ENCODE results near the gene WFIKKN2. TPM values are rescaled to one million over a fixed set of nuclear protein-coding genes. Genes with fewer than 3 reads are reported as not detected.

The WFIKKN2 gene
- polyA plus RNA-seq, 2 of the 4 experiments (the other 2 are of a cell fraction): not detected

DNA sequence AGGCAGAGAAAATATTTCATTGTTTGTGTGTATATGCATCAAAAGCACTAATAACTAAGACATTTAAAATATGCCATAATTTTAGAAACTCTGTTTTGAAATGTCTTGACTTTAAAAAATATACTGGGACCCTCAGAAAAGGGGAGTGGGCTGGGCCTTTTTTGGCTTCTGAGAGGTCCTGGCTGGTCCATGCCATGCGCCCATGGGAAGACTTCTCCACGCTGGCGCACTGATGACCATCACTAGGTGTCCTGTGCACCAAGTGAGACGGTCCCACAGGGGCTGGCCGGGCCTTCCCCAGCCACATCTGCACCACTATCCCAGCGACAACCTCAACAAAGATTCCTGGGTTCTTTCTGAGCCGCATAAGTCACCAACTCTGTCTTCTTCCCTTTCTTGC lies 27.0 kb upstream of the WFIKKN2 start:
- 86% methylated on average over 7 of the region's 7 CpGs for WGBS (ENCODE audit: missing lambda C conversion rate)
- CTCF ChIA-PET: interaction anchor here (1.5 to 10.9 kb wide), 4 partner anchors 9 to 44 kb away, joined by 4 to 100 read pairs (median 26); no protein-coding TSS in a partner anchor
- ATAC-seq (0 out of 6 replicates have a peak, but pooled peaks of 1 of the 2 experiments have one; percentile 11), DNase-seq (ENCODE audit: low read depth in 1 of 2, low spot score in 1 of 2) (no peak), FAIRE-seq (no peak)
- no peak overlapping the region for H3K4me3 ChIP-seq
- no peak for TF ChIP-seq NR3C1 (IDR thresholded peaks at IDR 0.05)
- no peak for TF ChIP-seq CEBPB (IDR thresholded peaks at IDR 0.05)
- TF ChIP-seq BCL3 (IDR thresholded peaks at IDR 0.05): no peak
- no peak for TF ChIP-seq CBX8 (IDR thresholded peaks at IDR 0.05)
- TF ChIP-seq MAFK (IDR thresholded peaks at IDR 0.05; ENCODE audit: partially characterized antibody): no peak
- TF ChIP-seq, protein P1, sequence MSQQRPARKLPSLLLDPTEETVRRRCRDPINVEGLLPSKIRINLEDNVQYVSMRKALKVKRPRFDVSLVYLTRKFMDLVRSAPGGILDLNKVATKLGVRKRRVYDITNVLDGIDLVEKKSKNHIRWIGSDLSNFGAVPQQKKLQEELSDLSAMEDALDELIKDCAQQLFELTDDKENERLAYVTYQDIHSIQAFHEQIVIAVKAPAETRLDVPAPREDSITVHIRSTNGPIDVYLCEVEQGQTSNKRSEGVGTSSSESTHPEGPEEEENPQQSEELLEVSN (IDR thresholded peaks at IDR 0.05; ENCODE audit: borderline replicate concordance, low read depth): no peak
- no peak for TF ChIP-seq FOSB (CRISPR knock-in tag; IDR thresholded peaks at IDR 0.05)
- TF ChIP-seq RAD21 (conservative IDR thresholded peaks at IDR 0.05 in 1 of 2, IDR thresholded peaks at IDR 0.05 in 1 of 2): no peak
- no peak for TF ChIP-seq HES2 (IDR thresholded peaks at IDR 0.05)
- no peak for TF ChIP-seq FOSL2 (IDR thresholded peaks at IDR 0.05)
- no peak for TF ChIP-seq FOSL2 (CRISPR knock-in tag; IDR thresholded peaks at IDR 0.05)
- TF ChIP-seq NFE2L2 (conservative IDR thresholded peaks at IDR 0.05; ENCODE audit: low read length): no peak
- no peak for TF ChIP-seq RNF2 (IDR thresholded peaks at IDR 0.05; ENCODE audit: borderline replicate concordance, low read depth)
- no peak for TF ChIP-seq RFX5 (IDR thresholded peaks at IDR 0.05)
- TF ChIP-seq ZC3H11A (IDR thresholded peaks at IDR 0.05): no peak
- no peak for TF ChIP-seq CBX2 (IDR thresholded peaks at IDR 0.05; ENCODE audit: borderline replicate concordance, low read depth)
- H3K27ac ChIP-seq: no peak overlapping the region
- POLR2A ChIA-PET: no interaction called here
- H3K4me1 ChIP-seq: no peaks in the 10 kb centered on the region; the same call in 2 of the 3 replicates
- H3K4me2 ChIP-seq: no peak overlapping the region
- H3K9me3 ChIP-seq: no peaks in the 10 kb centered on the region

DNA sequence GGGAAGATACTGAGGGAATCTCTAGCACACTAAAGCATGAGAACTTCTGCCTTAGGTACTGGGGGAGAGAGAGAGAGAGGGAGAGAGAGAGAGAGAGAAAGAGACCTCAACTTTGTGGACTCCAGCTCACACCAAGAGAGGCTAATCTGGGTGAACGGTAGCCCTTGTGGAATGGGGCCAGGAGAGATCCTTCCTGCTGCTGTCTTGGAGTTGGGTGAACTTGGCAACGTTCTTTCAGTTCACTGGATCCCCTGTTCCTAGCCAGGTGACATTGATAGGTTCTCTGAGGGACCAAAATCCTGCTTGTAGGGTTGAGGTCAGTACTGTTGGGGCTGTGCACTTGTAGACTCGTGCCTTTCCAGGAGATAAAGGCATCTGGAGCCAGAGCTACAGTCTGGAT lies 26.5 kb upstream of the WFIKKN2 start:
- WGBS (ENCODE audit: missing lambda C conversion rate): 40% methylated on average over 3 of the region's 3 CpGs
- 0 out of 6 replicates have a peak, but pooled peaks of 1 of the 2 experiments have one; percentile 16 for ATAC-seq
- H3K4me2 ChIP-seq: no peak overlapping the region
- FAIRE-seq: no peak
- ChIA-PET CTCF (interaction anchor here (0.6 to 10.9 kb wide), 6 partner anchors 8 to 284 kb away, joined by 3 to 100 read pairs (median 4); no protein-coding TSS in a partner anchor), POLR2A (no interaction called here)
- DNase-seq (ENCODE audit: low read depth in 1 of 2, low spot score in 1 of 2): no peak
- H3K4me3 ChIP-seq: no peak overlapping the region
- no peak overlapping the region for H3K27ac ChIP-seq
- H3K9me3 ChIP-seq: no peaks in the 10 kb centered on the region
- TF ChIP-seq RAD21 (conservative IDR thresholded peaks at IDR 0.05 in 1 of 2, IDR thresholded peaks at IDR 0.05 in 1 of 2): no peak
- TF ChIP-seq ZC3H11A (IDR thresholded peaks at IDR 0.05): no peak
- no peak for TF ChIP-seq HOXA7 (CRISPR knock-in tag; IDR thresholded peaks at IDR 0.05)
- TF ChIP-seq HES2 (IDR thresholded peaks at IDR 0.05): no peak
- TF ChIP-seq POLR2A (IDR thresholded peaks at IDR 0.05; ENCODE audit: low read length): no peak
- TF ChIP-seq HOXB13 (CRISPR knock-in tag; IDR thresholded peaks at IDR 0.05; ENCODE audit: low read depth): no peak
- TF ChIP-seq BCL3 (IDR thresholded peaks at IDR 0.05): no peak
- TF ChIP-seq PHF8 (IDR thresholded peaks at IDR 0.05; ENCODE audit: borderline replicate concordance, low read depth): no peak
- no peak for TF ChIP-seq FOXS1 (CRISPR knock-in tag; IDR thresholded peaks at IDR 0.05)
- no peak for TF ChIP-seq TP53 (CRISPR knock-in tag; IDR thresholded peaks at IDR 0.05)
- no peak for TF ChIP-seq EP300 (IDR thresholded peaks at IDR 0.05)
- TF ChIP-seq CHD2 (IDR thresholded peaks at IDR 0.05; ENCODE audit: low read length, partially characterized antibody): no peak
- no peak for TF ChIP-seq SMC3 (IDR thresholded peaks at IDR 0.05)
- no peak for TF ChIP-seq NPAS2 (CRISPR knock-in tag; IDR thresholded peaks at IDR 0.05; ENCODE audit: borderline replicate concordance)
- no peak for TF ChIP-seq RCOR1 (IDR thresholded peaks at IDR 0.05; ENCODE audit: low read depth, low read length)
- no peak for TF ChIP-seq HEYL (CRISPR knock-in tag; IDR thresholded peaks at IDR 0.05)
- no peak for TF ChIP-seq CHD4 (IDR thresholded peaks at IDR 0.05; ENCODE audit: borderline replicate concordance)
- no peak for TF ChIP-seq NFE2L2 (conservative IDR thresholded peaks at IDR 0.05; ENCODE audit: low read length)
- TF ChIP-seq MAX (IDR thresholded peaks at IDR 0.05): no peak
- TF ChIP-seq BHLHE40 (IDR thresholded peaks at IDR 0.05; ENCODE audit: low read depth, low read length): no peak
- no peaks in the 10 kb centered on the region; the same call in 2 of the 3 replicates for H3K4me1 ChIP-seq

All from A549 (cell line).